ENCODE data around the gene COPS6.

COPS6 gene

DNA sequence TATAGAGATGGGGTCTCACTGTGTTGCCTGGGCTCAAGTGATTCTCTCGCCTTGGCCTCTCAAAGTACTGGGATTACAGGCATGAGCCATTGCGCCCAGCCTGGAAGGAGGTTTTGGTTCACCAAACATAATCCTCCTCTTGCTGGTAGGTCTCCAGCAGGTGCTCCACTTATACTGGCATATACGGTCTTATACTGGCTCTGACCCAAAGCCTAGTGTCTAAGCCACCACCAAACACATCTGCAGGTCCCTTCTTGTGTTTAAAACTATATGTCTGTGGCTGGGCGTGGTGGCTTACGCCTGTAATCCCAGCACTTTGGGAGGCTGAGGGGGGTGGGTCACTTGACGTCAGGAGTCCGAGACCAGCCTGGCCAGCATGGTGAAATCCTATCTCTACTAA lies 43.4 kb downstream of the COPS6 start:
- no peak for ATAC-seq
- TF ChIP-seq BACH2 (CRISPR knock-in tag; IDR thresholded peaks at IDR 0.05; ENCODE audit: borderline replicate concordance): no peak
- TF ChIP-seq OSR1 (CRISPR knock-in tag; IDR thresholded peaks at IDR 0.05): no peak
- TF ChIP-seq ZFP30 (CRISPR knock-in tag; IDR thresholded peaks at IDR 0.05): no peak
- TF ChIP-seq, protein P1, sequence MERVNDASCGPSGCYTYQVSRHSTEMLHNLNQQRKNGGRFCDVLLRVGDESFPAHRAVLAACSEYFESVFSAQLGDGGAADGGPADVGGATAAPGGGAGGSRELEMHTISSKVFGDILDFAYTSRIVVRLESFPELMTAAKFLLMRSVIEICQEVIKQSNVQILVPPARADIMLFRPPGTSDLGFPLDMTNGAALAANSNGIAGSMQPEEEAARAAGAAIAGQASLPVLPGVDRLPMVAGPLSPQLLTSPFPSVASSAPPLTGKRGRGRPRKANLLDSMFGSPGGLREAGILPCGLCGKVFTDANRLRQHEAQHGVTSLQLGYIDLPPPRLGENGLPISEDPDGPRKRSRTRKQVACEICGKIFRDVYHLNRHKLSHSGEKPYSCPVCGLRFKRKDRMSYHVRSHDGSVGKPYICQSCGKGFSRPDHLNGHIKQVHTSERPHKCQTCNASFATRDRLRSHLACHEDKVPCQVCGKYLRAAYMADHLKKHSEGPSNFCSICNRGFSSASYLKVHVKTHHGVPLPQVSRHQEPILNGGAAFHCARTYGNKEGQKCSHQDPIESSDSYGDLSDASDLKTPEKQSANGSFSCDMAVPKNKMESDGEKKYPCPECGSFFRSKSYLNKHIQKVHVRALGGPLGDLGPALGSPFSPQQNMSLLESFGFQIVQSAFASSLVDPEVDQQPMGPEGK (CRISPR knock-in tag; IDR thresholded peaks at IDR 0.05; ENCODE audit: borderline replicate concordance): no peak
- no peak for TF ChIP-seq ZC3H10 (CRISPR knock-in tag; IDR thresholded peaks at IDR 0.05)
- TF ChIP-seq ZNF70 (CRISPR knock-in tag; IDR thresholded peaks at IDR 0.05): no peak
- no peak for TF ChIP-seq GLIS3 (CRISPR knock-in tag; IDR thresholded peaks at IDR 0.05)
- no peak for TF ChIP-seq ESRRG (CRISPR knock-in tag; IDR thresholded peaks at IDR 0.05)
- no peak for TF ChIP-seq RARB (CRISPR knock-in tag; IDR thresholded peaks at IDR 0.05)
- no peak for TF ChIP-seq ZNF565 (CRISPR knock-in tag; conservative IDR thresholded peaks at IDR 0.05; ENCODE audit: low read depth)
- no peak for TF ChIP-seq PPARA (CRISPR knock-in tag; IDR thresholded peaks at IDR 0.05; ENCODE audit: borderline replicate concordance)
- TF ChIP-seq SNAI2 (CRISPR knock-in tag; IDR thresholded peaks at IDR 0.05): no peak
- TF ChIP-seq, protein P2, sequence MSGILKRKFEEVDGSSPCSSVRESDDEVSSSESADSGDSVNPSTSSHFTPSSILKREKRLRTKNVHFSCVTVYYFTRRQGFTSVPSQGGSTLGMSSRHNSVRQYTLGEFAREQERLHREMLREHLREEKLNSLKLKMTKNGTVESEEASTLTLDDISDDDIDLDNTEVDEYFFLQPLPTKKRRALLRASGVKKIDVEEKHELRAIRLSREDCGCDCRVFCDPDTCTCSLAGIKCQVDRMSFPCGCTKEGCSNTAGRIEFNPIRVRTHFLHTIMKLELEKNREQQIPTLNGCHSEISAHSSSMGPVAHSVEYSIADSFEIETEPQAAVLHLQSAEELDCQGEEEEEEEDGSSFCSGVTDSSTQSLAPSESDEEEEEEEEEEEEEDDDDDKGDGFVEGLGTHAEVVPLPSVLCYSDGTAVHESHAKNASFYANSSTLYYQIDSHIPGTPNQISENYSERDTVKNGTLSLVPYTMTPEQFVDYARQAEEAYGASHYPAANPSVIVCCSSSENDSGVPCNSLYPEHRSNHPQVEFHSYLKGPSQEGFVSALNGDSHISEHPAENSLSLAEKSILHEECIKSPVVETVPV (CRISPR knock-in tag; IDR thresholded peaks at IDR 0.05): no peak
- TF ChIP-seq ARNTL (CRISPR knock-in tag; IDR thresholded peaks at IDR 0.05; ENCODE audit: borderline replicate concordance, low read depth): no peak
- TF ChIP-seq ZNF8 (CRISPR knock-in tag; IDR thresholded peaks at IDR 0.05): no peak
- no peak for TF ChIP-seq ZFP3 (CRISPR knock-in tag; IDR thresholded peaks at IDR 0.05)
- TF ChIP-seq POU6F1 (CRISPR knock-in tag; IDR thresholded peaks at IDR 0.05; ENCODE audit: borderline replicate concordance, low read depth): no peak
- TF ChIP-seq ISL1 (CRISPR knock-in tag; IDR thresholded peaks at IDR 0.05): no peak
- TF ChIP-seq TCF4 (CRISPR knock-in tag; IDR thresholded peaks at IDR 0.05; ENCODE audit: borderline replicate concordance): no peak
- TF ChIP-seq, protein P3, sequence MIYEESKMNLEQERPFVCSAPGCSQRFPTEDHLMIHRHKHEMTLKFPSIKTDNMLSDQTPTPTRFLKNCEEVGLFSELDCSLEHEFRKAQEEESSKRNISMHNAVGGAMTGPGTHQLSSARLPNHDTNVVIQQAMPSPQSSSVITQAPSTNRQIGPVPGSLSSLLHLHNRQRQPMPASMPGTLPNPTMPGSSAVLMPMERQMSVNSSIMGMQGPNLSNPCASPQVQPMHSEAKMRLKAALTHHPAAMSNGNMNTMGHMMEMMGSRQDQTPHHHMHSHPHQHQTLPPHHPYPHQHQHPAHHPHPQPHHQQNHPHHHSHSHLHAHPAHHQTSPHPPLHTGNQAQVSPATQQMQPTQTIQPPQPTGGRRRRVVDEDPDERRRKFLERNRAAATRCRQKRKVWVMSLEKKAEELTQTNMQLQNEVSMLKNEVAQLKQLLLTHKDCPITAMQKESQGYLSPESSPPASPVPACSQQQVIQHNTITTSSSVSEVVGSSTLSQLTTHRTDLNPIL (CRISPR knock-in tag; IDR thresholded peaks at IDR 0.05; ENCODE audit: low read depth): no peak

- ATAC-seq: peak; percentile 87
- TF ChIP-seq ZFP3 (CRISPR knock-in tag; IDR thresholded peaks at IDR 0.05) (no peak), ARNTL (CRISPR knock-in tag; IDR thresholded peaks at IDR 0.05; ENCODE audit: borderline replicate concordance, low read depth) (no peak), ZNF70 (CRISPR knock-in tag; IDR thresholded peaks at IDR 0.05) (peak; percentile 50; the same call in 1 of the 2 replicates), ZNF565 (CRISPR knock-in tag; conservative IDR thresholded peaks at IDR 0.05; ENCODE audit: low read depth) (no peak), TCF4 (CRISPR knock-in tag; IDR thresholded peaks at IDR 0.05; ENCODE audit: borderline replicate concordance) (no peak)
- TF ChIP-seq, protein P3 (CRISPR knock-in tag; IDR thresholded peaks at IDR 0.05; ENCODE audit: low read depth): no peak
- TF ChIP-seq, protein P2 (CRISPR knock-in tag; IDR thresholded peaks at IDR 0.05): no peak
Measured at GRCh38 chr7:100132697-100133151, 44.0 kb downstream of the COPS6 start.

All from SK-N-SH treated with all-trans-retinoic acid at 6 μM for 48 hours (cell line).